ENCODE results near the gene UVSSA.
"Not testable (repeated sequence)": the region's sequence is repeated elsewhere in the genome, so short reads cannot be mapped to it uniquely, and the experiment has no call there.

The UVSSA gene

GRCh38 chr4:1334579-1334895 is 12.5 kb upstream of the UVSSA start:
- Histone ChIP-seq H3K27ac (ENCODE audit: low read length) (no peak overlapping the region), H3K36me3 (replicated peaks; ENCODE audit: insufficient read depth, low read length) (peaks cover 22% of the 10 kb centered on the region), H4K20me1 (ENCODE audit: insufficient read depth, low read length) (no peaks in the 10 kb centered on the region), H3K79me2 (ENCODE audit: low read length) (peaks cover 16% of the 10 kb centered on the region), H3K27me3 (replicated peaks; ENCODE audit: insufficient read depth, low read length) (no peaks in the 10 kb centered on the region), H3K4me1 (ENCODE audit: low read length) (no peaks in the 10 kb centered on the region), H3F3A (ENCODE audit: insufficient read depth, low read length) (no peaks in the 10 kb centered on the region), H3K9ac (ENCODE audit: low read length) (no peak overlapping the region), H3K9me2 (replicated peaks; ENCODE audit: insufficient read depth, low read length) (no peaks in the 10 kb centered on the region), H2AFZ (ENCODE audit: low read length) (no peak overlapping the region), H3K9me3 (replicated peaks; ENCODE audit: insufficient read depth, low read length) (no peaks in the 10 kb centered on the region), H3K4me2 (ENCODE audit: low read depth, low read length) (no peak overlapping the region), H3K4me3 (ENCODE audit: low read length) (no peak overlapping the region)
- DNase-seq = no peak
- TF ChIP-seq EZH2 (optimal IDR thresholded peaks at IDR 0.05; ENCODE audit: low read depth, low read length) (no peak), CTCF (IDR thresholded peaks at IDR 0.05; ENCODE audit: low read length) (no peak), EZH2phosphoT487 (IDR thresholded peaks at IDR 0.05; ENCODE audit: low read length) (no peak)

DNA sequence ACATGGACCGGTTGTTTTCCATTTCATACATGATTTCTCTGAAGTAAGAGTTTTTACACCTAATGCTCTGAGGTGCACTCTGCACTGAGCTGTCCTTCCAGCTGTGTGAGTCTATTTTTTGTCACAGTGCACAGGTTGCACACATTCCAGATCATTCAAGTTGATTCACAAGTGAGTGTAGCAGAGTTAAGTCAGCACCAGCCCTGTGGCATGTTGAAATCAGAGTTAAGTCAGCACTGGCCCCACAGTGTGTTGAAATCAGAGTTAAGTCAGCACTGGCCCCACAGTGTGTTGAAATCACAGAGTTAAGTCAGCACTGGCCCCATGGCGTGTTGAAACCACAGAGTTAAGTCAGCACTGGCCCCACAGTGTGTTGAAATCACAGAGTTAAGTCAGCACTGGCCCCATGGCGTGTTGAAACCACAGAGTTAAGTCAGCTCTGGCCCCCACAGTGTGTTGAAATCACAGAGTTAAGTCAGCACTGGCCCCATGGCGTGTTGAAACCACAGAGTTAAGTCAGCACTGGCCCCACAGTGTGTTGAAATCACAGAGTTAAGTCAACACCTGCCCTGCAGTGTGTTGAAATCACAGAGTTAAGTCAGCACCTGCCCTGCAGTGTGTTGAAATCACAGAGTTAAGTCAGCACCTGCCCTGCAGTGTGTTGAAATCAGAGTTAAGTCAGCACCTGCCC is 11.7 kb upstream of the UVSSA start:
- not testable (repeated sequence) for H3K9ac ChIP-seq (ENCODE audit: low read length); H3K4me1 ChIP-seq (ENCODE audit: low read length); H3F3A ChIP-seq (ENCODE audit: insufficient read depth, low read length); H3K27me3 ChIP-seq (replicated peaks; ENCODE audit: insufficient read depth, low read length); H4K20me1 ChIP-seq (ENCODE audit: insufficient read depth, low read length); H2AFZ ChIP-seq (ENCODE audit: low read length); H3K9me2 ChIP-seq (replicated peaks; ENCODE audit: insufficient read depth, low read length); H3K4me2 ChIP-seq (ENCODE audit: low read depth, low read length); H3K4me3 ChIP-seq (ENCODE audit: low read length); DNase-seq; H3K27ac ChIP-seq (ENCODE audit: low read length); H3K9me3 ChIP-seq (replicated peaks; ENCODE audit: insufficient read depth, low read length)
- Histone ChIP-seq H3K79me2 (ENCODE audit: low read length) (peaks cover 16% of the 10 kb centered on the region), H3K36me3 (replicated peaks; ENCODE audit: insufficient read depth, low read length) (peaks cover 28% of the 10 kb centered on the region)

DNA sequence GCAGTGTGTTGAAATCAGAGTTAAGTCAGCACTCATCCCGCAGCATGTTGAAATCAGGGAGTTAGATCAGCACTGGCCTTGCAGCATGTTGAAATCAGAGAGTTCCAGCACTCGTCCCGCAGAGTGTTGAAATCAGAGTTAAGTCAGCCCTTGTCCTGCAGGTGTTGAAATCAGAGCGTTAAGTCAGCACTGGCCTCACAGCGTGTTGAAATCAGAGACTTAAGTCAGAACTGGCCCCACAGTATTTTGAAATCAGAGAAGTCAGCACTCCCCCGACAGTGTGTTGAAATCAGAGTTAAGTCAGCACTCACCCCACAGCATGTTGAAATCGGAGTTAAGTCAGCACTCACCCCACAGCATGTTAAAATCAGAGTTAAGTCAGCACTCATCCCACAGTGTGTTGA is 10.9 kb upstream of the UVSSA start:
- peaks cover 28% of the 10 kb centered on the region for H3K36me3 ChIP-seq (replicated peaks; ENCODE audit: insufficient read depth, low read length)
- no peaks in the 10 kb centered on the region for H3K4me1 ChIP-seq (ENCODE audit: low read length)
- H3K9ac ChIP-seq (ENCODE audit: low read length) = no peak overlapping the region
- no peaks in the 10 kb centered on the region for H3K9me2 ChIP-seq (replicated peaks; ENCODE audit: insufficient read depth, low read length)
- no peak for DNase-seq
- no peak overlapping the region for H2AFZ ChIP-seq (ENCODE audit: low read length)
- no peaks in the 10 kb centered on the region for H3K27me3 ChIP-seq (replicated peaks; ENCODE audit: insufficient read depth, low read length)
- no peaks in the 10 kb centered on the region for H3K9me3 ChIP-seq (replicated peaks; ENCODE audit: insufficient read depth, low read length)
- H4K20me1 ChIP-seq (ENCODE audit: insufficient read depth, low read length) = no peaks in the 10 kb centered on the region
- H3K4me3 ChIP-seq (ENCODE audit: low read length) = no peak overlapping the region
- H3F3A ChIP-seq (ENCODE audit: insufficient read depth, low read length) = no peaks in the 10 kb centered on the region
- no peak overlapping the region for H3K4me2 ChIP-seq (ENCODE audit: low read depth, low read length)
- no peak overlapping the region for H3K27ac ChIP-seq (ENCODE audit: low read length)
- TF ChIP-seq EZH2 (optimal IDR thresholded peaks at IDR 0.05; ENCODE audit: low read depth, low read length) (no peak), EZH2phosphoT487 (IDR thresholded peaks at IDR 0.05; ENCODE audit: low read length) (no peak), CTCF (IDR thresholded peaks at IDR 0.05; ENCODE audit: low read length) (no peak)
- H3K79me2 ChIP-seq (ENCODE audit: low read length) = peaks cover 10% of the 10 kb centered on the region

- no peaks in the 10 kb centered on the region for H4K20me1 ChIP-seq (ENCODE audit: insufficient read depth, low read length)
- no peak for TF ChIP-seq EZH2 (optimal IDR thresholded peaks at IDR 0.05; ENCODE audit: low read depth, low read length)
- no peak for TF ChIP-seq CTCF (IDR thresholded peaks at IDR 0.05; ENCODE audit: low read length)
- no peak for TF ChIP-seq EZH2phosphoT487 (IDR thresholded peaks at IDR 0.05; ENCODE audit: low read length)
- H3K27ac ChIP-seq (ENCODE audit: low read length) = no peak overlapping the region
- H3K27me3 ChIP-seq (replicated peaks; ENCODE audit: insufficient read depth, low read length) = no peaks in the 10 kb centered on the region
- H3K79me2 ChIP-seq (ENCODE audit: low read length) = no peaks in the 10 kb centered on the region
- no peaks in the 10 kb centered on the region for H3K9me2 ChIP-seq (replicated peaks; ENCODE audit: insufficient read depth, low read length)
- no peak overlapping the region for H3K4me2 ChIP-seq (ENCODE audit: low read depth, low read length)
- H2AFZ ChIP-seq (ENCODE audit: low read length) = no peak overlapping the region
- H3K9me3 ChIP-seq (replicated peaks; ENCODE audit: insufficient read depth, low read length) = no peaks in the 10 kb centered on the region
- DNase-seq = no peak
- no peak overlapping the region for H3K9ac ChIP-seq (ENCODE audit: low read length)
- peaks cover 28% of the 10 kb centered on the region for H3K36me3 ChIP-seq (replicated peaks; ENCODE audit: insufficient read depth, low read length)
- no peak overlapping the region for H3K4me3 ChIP-seq (ENCODE audit: low read length)
- no peaks in the 10 kb centered on the region for H3K4me1 ChIP-seq (ENCODE audit: low read length)
- no peaks in the 10 kb centered on the region for H3F3A ChIP-seq (ENCODE audit: insufficient read depth, low read length)
Observed at GRCh38 chr4:1337376-1337831, 9.6 kb upstream of the UVSSA start.

Measured in MM.1S (cell line).